Measurements from ENCODE around the gene HS6ST1.

DNA sequence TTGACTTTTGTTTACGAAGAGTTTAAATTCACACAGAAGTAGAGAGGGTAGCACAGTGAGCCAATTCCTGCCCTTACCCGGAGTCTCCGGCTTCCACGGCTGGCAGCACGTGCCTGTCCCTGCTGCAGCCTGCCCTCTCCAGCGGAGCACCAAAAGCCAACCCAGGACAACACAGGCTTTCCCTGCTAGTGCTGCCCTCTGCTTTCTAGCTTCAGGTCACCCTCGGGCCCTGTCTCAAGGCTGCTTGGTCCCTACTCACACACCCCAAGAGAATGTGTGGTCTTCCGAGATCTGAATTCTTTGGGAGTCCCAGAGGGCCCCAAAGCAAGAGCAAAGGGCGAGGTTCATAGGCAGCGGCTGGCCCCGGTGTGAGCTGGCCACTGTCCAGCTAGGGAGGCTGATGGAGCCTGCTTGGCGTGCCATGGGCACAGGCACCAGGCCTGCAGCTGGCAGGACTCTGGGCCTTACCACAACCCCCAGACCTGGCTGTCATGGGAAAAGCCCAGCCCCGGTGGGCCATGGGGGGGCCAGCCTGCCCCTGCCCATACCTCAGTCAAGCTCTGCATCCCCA, 7.0 kb upstream of the HS6ST1 start:
- no peak for TF ChIP-seq EZH2 (IDR thresholded peaks at IDR 0.05; ENCODE audit: low read length, missing control alignments)
- TF ChIP-seq, protein P1, sequence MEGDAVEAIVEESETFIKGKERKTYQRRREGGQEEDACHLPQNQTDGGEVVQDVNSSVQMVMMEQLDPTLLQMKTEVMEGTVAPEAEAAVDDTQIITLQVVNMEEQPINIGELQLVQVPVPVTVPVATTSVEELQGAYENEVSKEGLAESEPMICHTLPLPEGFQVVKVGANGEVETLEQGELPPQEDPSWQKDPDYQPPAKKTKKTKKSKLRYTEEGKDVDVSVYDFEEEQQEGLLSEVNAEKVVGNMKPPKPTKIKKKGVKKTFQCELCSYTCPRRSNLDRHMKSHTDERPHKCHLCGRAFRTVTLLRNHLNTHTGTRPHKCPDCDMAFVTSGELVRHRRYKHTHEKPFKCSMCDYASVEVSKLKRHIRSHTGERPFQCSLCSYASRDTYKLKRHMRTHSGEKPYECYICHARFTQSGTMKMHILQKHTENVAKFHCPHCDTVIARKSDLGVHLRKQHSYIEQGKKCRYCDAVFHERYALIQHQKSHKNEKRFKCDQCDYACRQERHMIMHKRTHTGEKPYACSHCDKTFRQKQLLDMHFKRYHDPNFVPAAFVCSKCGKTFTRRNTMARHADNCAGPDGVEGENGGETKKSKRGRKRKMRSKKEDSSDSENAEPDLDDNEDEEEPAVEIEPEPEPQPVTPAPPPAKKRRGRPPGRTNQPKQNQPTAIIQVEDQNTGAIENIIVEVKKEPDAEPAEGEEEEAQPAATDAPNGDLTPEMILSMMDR (conservative IDR thresholded peaks at IDR 0.05 in 1 of 2, IDR thresholded peaks at IDR 0.05 in 1 of 2; ENCODE audit: low read depth in 1 of 2, low read length in 2 of 2), result no peak
